ENCODE measurements around the gene GXYLT1. TPM values are rescaled to one million over a fixed set of nuclear protein-coding genes. Genes with fewer than 3 reads are reported as not detected.

Gene GXYLT1
- total RNA-seq, 2 donors from 2014 or later = 10.3 to 12.2 TPM

DNA sequence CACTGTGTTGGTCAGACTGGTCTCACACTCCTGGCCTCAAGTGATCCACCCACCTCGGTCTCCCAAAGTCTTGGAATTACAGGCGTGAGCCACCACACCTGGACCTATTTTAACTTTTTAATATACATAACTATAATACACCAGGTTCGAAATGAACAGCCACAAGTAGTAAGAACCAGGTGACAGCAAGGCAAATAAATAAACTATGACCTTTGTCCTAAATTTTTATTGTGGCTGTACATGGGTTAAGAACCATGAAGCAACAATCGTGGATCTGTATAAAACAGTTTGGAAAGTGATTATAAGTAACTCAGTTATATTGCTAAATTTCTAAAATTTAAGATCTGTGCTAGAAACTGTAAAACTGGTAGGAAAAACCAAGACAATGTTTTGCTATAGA is 41.5 kb downstream of the GXYLT1 start:
- Mint-ChIP-seq H3K27me3 (no peaks in the 10 kb centered on the region), H3K4me3 (no peak overlapping the region), H3K4me1 (ENCODE audit: low read depth in 2 of 2) (peaks cover 3 to 5% of the 10 kb centered on the region in 2 donors), H3K27ac (no peak overlapping the region), H3K36me3 (no peaks in the 10 kb centered on the region), H3K9me3 (no peaks in the 10 kb centered on the region)
- ATAC-seq (no peak), DNase-seq (ENCODE audit: low spot score) (no peak)

DNA sequence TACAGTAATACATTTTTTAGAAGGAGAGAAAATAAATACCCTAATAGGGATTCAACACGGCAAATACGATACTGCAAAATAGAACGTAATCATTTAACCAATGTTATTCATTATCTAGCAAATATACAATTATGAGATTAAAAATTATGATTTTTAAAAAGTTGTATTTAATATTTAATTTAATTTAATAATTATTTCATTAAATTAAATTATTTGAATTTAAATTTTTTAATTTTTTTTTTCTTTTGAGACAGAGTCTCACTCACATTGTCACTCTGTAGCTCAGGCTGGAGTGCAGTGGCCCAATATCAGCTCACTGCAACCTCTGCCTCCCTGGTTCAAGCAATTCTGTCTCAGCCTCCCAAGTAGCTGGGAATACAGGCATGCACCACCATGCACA is 42.0 kb downstream of the GXYLT1 start:
- Mint-ChIP-seq H3K9me3 (no peaks in the 10 kb centered on the region), H3K27ac (no peak overlapping the region), H3K27me3 (no peaks in the 10 kb centered on the region), H3K4me3 (no peak overlapping the region), H3K36me3 (peaks cover 4% of the 10 kb centered on the region), H3K4me1 (ENCODE audit: low read depth in 2 of 2) (peaks cover 7 to 9% of the 10 kb centered on the region in 2 donors)
- no peak for DNase-seq (ENCODE audit: low spot score)
- no peak for ATAC-seq

DNA sequence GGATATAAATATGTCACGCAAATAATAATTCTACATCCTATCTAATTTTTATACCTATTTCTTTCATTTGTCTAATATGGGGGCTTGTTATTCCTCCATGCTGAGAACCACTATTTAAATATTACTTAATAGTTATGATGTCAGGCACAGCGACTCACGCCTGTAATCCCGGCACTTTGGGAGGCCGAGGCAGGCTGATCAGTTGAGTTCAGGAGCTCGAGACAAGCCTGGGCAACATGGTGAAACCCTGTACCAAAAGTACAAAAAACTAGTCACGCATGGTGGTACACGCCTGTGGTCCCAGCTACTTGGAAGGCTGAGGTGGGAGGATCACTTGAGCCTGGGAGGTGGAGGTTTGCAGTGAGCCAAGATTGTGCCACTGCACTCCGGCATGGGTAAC is 45.2 kb downstream of the GXYLT1 start:
- DNase-seq (ENCODE audit: low spot score) (no peak), ATAC-seq (no peak)
- Mint-ChIP-seq H3K9me3 (no peaks in the 10 kb centered on the region), H3K4me3 (no peak overlapping the region), H3K36me3 (peaks cover 9% of the 10 kb centered on the region), H3K27me3 (no peaks in the 10 kb centered on the region), H3K4me1 (ENCODE audit: low read depth in 2 of 2) (peaks cover 21 to 33% of the 10 kb centered on the region in 2 donors), H3K27ac (no peak overlapping the region)

DNA sequence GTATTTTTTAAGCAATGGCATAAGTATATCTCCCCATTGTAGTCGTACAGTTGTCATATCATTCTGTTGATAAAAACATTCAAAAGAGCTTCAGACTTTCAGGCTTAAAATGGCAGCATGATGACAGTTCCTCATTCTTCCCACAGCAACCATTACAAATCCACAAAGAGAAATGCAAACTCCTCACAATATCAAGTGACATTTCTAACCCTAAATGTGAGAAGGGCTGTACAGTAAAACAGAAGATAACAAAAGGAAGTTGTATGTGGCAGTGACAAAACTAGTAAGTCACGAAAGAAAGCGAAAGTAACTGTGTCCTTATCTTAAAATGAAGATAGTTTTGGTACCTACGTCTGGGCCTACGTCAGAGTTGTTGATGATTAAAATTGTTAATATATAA is 46.7 kb downstream of the GXYLT1 start:
- Mint-ChIP-seq H3K27ac (peak overlapping the region; percentile 82 to 95), H3K4me1 (ENCODE audit: low read depth in 2 of 2) (peaks cover 27 to 33% of the 10 kb centered on the region in 2 donors), H3K36me3 (peaks cover 9% of the 10 kb centered on the region), H3K4me3 (peak overlapping the region; percentile 94), H3K27me3 (no peaks in the 10 kb centered on the region), H3K9me3 (no peaks in the 10 kb centered on the region)
- ATAC-seq (peak; percentile 74 to 77), DNase-seq (ENCODE audit: low spot score) (no peak)

DNA sequence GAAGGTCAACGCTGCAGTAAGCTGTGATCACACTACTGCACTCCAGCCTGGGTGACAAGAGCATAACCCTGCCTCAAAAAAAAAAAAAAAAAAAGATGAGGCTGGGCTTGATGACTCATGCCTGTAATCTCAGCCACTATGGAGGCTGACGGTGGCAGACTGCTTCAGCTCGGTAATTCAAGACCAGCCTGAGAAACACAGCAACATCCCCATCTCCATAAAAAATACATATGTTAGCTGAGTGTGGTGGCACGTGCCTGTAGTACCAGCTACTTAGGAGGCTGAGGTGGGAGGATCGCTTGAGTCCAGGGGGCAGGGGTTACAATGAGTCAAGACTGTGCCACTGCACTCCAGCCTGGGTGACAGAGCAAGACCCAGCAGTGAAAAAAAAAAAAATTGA is 50.4 kb downstream of the GXYLT1 start:
- ATAC-seq (peak; percentile 91 to 92), DNase-seq (ENCODE audit: low spot score) (peak; percentile 62)
- Mint-ChIP-seq H3K9me3 (no peaks in the 10 kb centered on the region), H3K27me3 (no peaks in the 10 kb centered on the region), H3K27ac (peak overlapping the region in 1 of 2 donors; percentile 39), H3K4me3 (peak overlapping the region; percentile 43), H3K4me1 (ENCODE audit: low read depth in 2 of 2) (peaks cover 32 to 39% of the 10 kb centered on the region in 2 donors), H3K36me3 (peaks cover 13% of the 10 kb centered on the region)

DNA sequence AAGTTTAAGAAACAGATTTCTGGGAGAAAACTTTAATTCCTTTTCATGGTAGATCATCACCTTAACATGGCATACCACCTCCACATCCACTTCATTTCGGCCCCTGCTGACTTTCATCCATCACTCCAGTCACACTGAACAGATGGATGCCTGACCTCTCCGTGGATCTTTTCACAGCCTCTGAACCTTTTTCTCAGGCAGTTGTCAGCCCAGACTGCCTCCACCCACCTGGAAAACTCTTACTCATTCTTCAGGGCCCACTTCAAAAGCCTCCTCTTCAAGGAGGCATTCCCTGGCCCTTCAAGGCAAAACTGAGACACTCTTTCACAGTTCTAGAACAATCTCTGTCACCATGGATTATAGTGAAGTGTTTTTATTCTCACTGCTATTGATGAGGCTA is 52.9 kb downstream of the GXYLT1 start:
- Mint-ChIP-seq H3K4me3 (no peak overlapping the region), H3K36me3 (peaks cover 11% of the 10 kb centered on the region), H3K27me3 (no peaks in the 10 kb centered on the region), H3K27ac (peak overlapping the region in 1 of 2 donors; percentile 41), H3K4me1 (ENCODE audit: low read depth in 2 of 2) (peaks cover 19 to 27% of the 10 kb centered on the region in 2 donors), H3K9me3 (no peaks in the 10 kb centered on the region)
- no peak for DNase-seq (ENCODE audit: low spot score)
- no peak for ATAC-seq

DNA sequence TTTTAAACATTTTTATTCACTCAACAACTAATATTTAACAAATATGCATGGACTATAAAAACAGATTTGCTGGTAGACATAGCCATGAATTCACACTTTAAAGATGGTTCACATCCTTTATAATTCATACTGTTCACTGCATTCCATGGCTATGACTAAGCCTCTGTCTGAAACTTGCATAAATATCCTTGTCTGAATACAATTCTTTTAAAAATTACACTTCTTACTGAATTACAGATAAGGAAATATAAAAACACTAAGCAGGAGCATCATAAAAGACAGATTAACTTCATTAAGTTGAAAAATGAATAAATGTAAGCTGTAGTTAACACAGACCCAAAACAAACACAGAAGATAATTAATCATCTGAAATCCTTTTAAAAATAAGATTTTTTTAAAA is 53.8 kb downstream of the GXYLT1 start:
- ATAC-seq (no peak), DNase-seq (ENCODE audit: low spot score) (no peak)
- Mint-ChIP-seq H3K4me1 (ENCODE audit: low read depth in 2 of 2) (peaks cover 19 to 25% of the 10 kb centered on the region in 2 donors), H3K4me3 (no peak overlapping the region), H3K27ac (no peak overlapping the region), H3K36me3 (peaks cover 8% of the 10 kb centered on the region), H3K27me3 (no peaks in the 10 kb centered on the region), H3K9me3 (no peaks in the 10 kb centered on the region)

DNA sequence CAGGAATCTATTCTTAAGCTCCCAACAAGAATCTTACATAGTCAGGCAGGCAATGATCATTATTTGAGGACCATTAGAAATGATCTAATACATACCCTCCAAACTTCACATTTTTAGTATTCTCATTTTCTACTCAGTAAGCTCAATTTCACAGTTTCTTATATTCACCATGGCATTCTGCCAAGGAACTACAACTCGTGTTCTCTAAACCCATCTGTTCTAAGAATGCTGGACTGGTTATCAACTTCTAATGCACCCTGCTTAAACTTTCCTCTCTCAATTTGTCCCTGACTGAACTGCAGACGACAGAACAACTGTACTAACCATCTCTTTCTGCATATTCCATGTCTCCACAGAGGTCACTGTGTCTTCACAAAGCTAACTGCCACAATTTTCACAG is 58.6 kb downstream of the GXYLT1 start:
- no peak overlapping the region for H3K27ac Mint-ChIP-seq
- H3K4me1 Mint-ChIP-seq (ENCODE audit: low read depth in 2 of 2) = peaks cover 4 to 18% of the 10 kb centered on the region in 2 donors
- H3K4me3 Mint-ChIP-seq = no peak overlapping the region
- DNase-seq (ENCODE audit: low spot score) (no peak), ATAC-seq (no peak)
- peaks cover 3% of the 10 kb centered on the region for H3K9me3 Mint-ChIP-seq
- H3K36me3 Mint-ChIP-seq = peaks cover 14% of the 10 kb centered on the region
- no peaks in the 10 kb centered on the region for H3K27me3 Mint-ChIP-seq

DNA sequence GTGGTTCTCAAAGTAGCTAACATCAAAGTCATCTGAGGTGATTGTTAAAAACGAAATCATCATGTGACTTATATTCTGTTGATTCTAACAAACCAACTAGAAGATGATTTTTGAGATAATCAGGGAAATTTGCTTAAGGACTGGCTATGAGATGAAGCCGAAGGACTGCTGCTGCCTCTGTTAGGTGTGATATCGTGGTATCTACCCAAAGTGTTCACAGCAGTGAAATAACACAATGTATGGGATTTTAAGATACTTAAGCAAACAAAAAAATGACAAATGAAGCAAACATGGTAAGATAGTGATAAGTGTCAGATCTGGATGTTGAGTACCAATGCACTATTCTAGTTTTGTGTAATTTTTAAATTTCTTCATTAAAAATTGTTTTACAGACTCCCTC is 59.1 kb downstream of the GXYLT1 start:
- H3K9me3 Mint-ChIP-seq = peaks cover 3% of the 10 kb centered on the region
- no peak for DNase-seq (ENCODE audit: low spot score)
- H3K27me3 Mint-ChIP-seq = no peaks in the 10 kb centered on the region
- no peak overlapping the region for H3K27ac Mint-ChIP-seq
- ATAC-seq = no peak
- H3K4me1 Mint-ChIP-seq (ENCODE audit: low read depth in 2 of 2) = peaks cover 4 to 18% of the 10 kb centered on the region in 2 donors
- no peak overlapping the region for H3K4me3 Mint-ChIP-seq
- peaks cover 14% of the 10 kb centered on the region for H3K36me3 Mint-ChIP-seq

DNA sequence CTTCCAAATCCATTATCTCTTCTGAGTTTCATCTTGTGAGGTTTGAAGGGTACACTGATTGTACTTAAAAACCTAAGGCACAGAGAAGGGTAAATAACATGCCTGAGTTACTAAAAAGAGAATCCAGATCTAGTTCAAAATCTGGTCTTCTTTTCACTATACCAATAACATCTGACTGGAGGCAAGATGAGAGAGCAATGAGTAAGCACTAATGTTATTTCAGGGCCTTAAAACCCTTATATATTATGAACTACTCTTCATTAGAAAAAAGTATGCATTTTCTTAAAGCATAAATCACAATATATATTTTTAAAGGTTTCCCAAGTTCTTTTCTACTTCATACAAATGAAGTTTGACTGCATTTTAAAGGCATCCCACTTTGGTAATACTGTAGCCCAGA is 60.2 kb downstream of the GXYLT1 start:
- peaks cover 14% of the 10 kb centered on the region for H3K36me3 Mint-ChIP-seq
- H3K27me3 Mint-ChIP-seq = no peaks in the 10 kb centered on the region
- peaks cover 3% of the 10 kb centered on the region for H3K9me3 Mint-ChIP-seq
- ATAC-seq = no peak
- peaks cover 4 to 18% of the 10 kb centered on the region in 2 donors for H3K4me1 Mint-ChIP-seq (ENCODE audit: low read depth in 2 of 2)
- no peak overlapping the region for H3K4me3 Mint-ChIP-seq
- H3K27ac Mint-ChIP-seq = no peak overlapping the region
- DNase-seq (ENCODE audit: low spot score) = no peak

DNA sequence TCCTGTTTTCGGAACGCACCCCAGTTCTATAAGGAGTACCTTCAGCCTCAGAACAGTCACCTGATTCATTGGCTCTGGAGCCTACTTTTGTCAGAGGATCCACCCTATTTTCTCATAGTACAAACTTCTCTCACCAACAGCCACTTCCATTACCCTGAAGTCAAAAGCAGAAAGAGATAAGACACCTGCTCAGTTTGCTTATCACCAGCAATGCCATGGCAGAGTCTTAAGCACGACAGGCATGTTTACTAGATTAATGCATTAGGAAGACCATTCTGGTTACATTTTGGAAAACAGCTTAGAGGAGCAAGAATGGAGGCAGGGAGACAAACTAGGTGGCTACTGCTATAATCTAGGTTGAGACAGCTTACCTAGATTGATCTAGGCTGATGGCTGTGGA is 67.7 kb downstream of the GXYLT1 start:
- ATAC-seq (no peak), DNase-seq (ENCODE audit: low spot score) (no peak)
- H3K27me3 Mint-ChIP-seq = no peaks in the 10 kb centered on the region
- H3K4me1 Mint-ChIP-seq (ENCODE audit: low read depth in 2 of 2) = no peaks in the 10 kb centered on the region
- H3K36me3 Mint-ChIP-seq = no peaks in the 10 kb centered on the region
- no peak overlapping the region for H3K4me3 Mint-ChIP-seq
- no peaks in the 10 kb centered on the region for H3K9me3 Mint-ChIP-seq
- no peak overlapping the region for H3K27ac Mint-ChIP-seq

DNA sequence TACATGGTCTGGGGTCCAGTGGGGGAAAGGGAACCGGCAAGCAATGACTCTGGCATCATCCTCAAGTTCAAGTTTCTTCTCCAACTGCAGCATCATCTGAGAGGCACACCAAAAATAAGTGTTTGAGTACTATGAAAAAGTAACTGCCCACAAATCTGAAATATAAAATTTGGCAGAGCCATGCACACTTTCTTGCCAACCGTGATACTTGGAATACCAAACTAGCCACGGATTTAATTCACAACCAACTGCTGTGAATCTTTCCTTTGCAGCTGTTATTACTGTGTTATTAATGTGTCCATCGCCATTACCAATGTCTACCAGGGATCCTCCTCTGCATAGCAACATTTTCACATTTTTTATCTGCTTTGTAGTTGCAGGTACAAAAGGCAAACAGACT is 74.6 kb downstream of the GXYLT1 start:
- ATAC-seq (no peak), DNase-seq (ENCODE audit: low spot score) (no peak)
- Mint-ChIP-seq H3K27ac (no peak overlapping the region), H3K4me3 (no peak overlapping the region), H3K36me3 (no peaks in the 10 kb centered on the region), H3K27me3 (peaks cover 2 to 6% of the 10 kb centered on the region in 2 donors), H3K9me3 (no peaks in the 10 kb centered on the region), H3K4me1 (ENCODE audit: low read depth in 2 of 2) (no peaks in the 10 kb centered on the region)

DNA sequence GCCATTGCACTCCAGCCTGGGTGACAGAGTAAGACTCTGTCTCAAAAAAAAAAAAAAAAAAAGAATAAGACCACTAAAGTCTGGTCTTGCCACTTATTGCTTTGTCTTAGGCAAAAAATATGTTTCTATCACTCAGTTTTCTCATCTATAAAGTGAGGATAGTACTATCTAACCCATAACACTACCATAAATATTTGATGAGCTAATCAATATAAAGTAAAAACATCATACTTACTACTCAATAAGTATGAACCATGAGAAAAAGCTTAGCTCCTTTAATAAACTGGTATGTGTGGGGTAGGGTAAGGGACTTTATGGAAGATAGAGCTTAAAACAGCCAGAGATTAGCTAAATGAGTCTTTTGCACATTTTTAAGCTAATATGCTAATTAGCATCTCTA is 85.5 kb downstream of the GXYLT1 start:
- Mint-ChIP-seq H3K4me3 (no peak overlapping the region), H3K27ac (no peak overlapping the region), H3K27me3 (peaks cover 8 to 19% of the 10 kb centered on the region in 2 donors), H3K36me3 (no peaks in the 10 kb centered on the region), H3K4me1 (ENCODE audit: low read depth in 2 of 2) (no peaks in the 10 kb centered on the region), H3K9me3 (no peaks in the 10 kb centered on the region)
- ATAC-seq (no peak), DNase-seq (ENCODE audit: low spot score) (no peak)

DNA sequence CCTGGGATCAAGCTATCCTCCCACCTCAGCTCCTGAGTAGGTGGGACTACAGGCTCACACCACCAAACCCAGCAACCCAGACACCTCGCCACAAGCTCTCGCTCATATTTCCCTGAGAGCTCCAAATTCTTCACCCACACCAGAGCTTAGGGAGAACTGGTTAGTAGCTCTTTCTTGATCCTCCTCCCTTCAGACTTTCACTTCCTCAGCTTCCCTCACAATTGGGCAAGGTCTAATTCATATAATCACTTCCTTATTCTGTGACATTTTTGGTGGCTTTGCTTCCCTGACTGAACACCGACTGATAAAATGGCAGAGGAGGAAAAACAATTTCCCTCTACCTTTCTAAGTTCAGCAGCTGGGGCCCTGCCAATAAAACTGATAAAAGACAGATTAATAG is 88.5 kb downstream of the GXYLT1 start:
- Mint-ChIP-seq H3K27ac (no peak overlapping the region), H3K9me3 (no peaks in the 10 kb centered on the region), H3K4me1 (ENCODE audit: low read depth in 2 of 2) (no peaks in the 10 kb centered on the region), H3K36me3 (no peaks in the 10 kb centered on the region), H3K27me3 (peaks cover 15 to 23% of the 10 kb centered on the region in 2 donors), H3K4me3 (no peak overlapping the region)
- DNase-seq (ENCODE audit: low spot score) = no peak
- no peak for ATAC-seq

DNA sequence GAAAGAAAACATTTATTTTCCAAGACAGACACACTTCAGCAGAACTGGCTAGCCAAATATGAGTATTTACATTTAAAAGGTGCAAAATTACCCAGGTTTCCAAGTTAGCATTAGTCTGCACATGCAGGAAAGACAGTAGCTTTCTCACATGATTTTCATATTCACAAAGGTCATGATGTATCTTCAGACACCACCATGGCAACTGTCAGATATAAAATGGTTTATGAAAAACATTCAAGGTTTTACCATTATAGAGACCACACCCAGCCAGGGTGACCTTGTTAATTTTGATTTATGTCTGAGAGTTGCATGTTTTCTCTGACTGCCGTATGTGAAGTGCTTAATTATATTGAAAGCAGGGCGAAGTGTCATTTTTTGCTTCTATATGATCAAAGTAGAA is 91.2 kb downstream of the GXYLT1 start:
- no peak for ATAC-seq
- Mint-ChIP-seq H3K9me3 (no peaks in the 10 kb centered on the region), H3K27me3 (peaks cover 18 to 31% of the 10 kb centered on the region in 2 donors), H3K4me1 (ENCODE audit: low read depth in 2 of 2) (no peaks in the 10 kb centered on the region), H3K4me3 (no peak overlapping the region), H3K27ac (no peak overlapping the region), H3K36me3 (no peaks in the 10 kb centered on the region)
- no peak for DNase-seq (ENCODE audit: low spot score)

Data from natural killer cell treated with Interleukin-12 subunit alpha and Interleukin-12 subunit beta and Interleukin-15 and Interleukin-18, amount 100 ng/mL, for 72 hours (primary cell).